ENCODE measurements around the gene EXOC5.

EXOC5 gene, protein sequence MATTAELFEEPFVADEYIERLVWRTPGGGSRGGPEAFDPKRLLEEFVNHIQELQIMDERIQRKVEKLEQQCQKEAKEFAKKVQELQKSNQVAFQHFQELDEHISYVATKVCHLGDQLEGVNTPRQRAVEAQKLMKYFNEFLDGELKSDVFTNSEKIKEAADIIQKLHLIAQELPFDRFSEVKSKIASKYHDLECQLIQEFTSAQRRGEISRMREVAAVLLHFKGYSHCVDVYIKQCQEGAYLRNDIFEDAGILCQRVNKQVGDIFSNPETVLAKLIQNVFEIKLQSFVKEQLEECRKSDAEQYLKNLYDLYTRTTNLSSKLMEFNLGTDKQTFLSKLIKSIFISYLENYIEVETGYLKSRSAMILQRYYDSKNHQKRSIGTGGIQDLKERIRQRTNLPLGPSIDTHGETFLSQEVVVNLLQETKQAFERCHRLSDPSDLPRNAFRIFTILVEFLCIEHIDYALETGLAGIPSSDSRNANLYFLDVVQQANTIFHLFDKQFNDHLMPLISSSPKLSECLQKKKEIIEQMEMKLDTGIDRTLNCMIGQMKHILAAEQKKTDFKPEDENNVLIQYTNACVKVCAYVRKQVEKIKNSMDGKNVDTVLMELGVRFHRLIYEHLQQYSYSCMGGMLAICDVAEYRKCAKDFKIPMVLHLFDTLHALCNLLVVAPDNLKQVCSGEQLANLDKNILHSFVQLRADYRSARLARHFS

DNA sequence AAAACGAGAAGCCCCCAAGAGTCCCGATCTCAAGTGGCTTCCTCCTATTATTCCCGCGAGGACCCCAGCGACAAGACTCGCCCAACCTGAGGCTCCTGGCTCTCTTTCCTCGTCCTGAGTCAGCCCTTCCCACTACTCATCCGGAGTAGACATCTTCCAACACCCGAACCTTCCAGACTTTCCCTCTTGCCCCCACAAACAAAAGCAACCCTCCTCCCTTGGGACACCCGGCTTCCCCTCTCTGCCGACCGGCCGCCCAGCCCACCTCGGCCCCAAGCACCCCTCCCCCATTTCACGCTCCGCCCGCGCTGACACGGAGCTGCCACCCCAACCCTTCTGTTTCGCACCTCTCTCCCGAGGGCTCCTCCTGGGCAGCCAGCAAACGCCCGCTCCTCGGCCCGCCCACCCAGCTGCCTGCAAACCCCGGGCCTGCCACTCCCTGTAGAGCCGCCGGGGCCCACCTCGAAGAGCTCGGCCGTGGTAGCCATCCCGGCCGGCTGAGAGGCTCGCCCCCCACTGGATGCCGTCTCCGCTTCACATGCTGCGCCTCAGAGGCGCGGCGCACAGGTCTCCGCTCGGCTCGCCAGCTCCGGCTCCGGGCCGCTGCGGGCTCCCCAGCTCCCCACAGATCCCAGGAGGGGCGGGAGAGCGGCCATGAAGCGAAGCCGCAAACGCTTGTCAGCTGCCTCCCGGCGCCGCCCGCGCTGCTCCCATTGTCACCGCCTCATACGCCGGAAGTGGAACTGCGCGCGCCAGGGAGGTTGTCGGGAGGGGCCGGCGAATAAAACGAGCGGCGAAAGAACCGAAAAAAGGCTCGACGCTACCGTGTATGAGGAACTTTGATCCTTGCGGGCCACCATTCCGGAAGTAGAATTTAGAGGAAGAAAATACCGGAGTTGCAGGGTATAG is at the start of gene EXOC5, which contains the start of gene AP5M1:
Gene EXOC5 (minus strand): TSS at position 745 of the 909 bp plus-strand sequence. CDS start 257 bp downstream, at position 488.
Gene AP5M1 (plus strand): TSS at position 811 of the 909 bp plus-strand sequence. CDS start 344 bp downstream, outside the sequence.
- in situ Hi-C loops (cut with MboI; ENCODE audit: low sequenced_read_pairs): no loop called here

DNA sequence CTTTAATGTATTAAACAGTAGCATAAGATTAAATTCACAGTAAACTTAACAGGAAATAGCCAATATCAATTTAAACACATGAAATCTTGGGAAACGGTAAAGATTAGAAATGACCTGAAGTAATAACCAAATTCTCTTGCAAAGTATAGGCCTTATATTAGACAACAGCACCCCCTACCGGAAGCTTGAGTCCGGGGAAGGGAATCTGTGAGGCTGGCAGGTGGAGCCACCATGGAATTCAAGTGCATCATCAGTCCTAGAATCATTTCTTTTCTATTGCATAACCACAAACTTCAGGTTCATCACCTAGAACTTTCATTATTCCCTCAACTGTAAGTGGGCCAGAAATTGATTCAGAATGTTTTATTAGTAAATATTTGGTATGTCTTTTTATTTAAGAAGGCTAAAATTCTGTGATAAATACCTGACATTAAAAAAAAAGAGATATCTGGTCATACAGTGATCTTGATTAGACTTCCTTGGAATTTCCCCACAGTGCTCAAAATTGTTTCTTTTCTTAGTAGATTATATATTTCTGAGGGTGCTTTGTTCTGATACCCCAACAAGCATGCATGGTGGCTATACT is 48.6 kb upstream of the EXOC5 start:
- in situ Hi-C loops (cut with MboI; ENCODE audit: low sequenced_read_pairs): loop anchor here (25.0 kb wide), 1 partner anchor 830 kb away; no protein-coding TSS in a partner anchor

DNA sequence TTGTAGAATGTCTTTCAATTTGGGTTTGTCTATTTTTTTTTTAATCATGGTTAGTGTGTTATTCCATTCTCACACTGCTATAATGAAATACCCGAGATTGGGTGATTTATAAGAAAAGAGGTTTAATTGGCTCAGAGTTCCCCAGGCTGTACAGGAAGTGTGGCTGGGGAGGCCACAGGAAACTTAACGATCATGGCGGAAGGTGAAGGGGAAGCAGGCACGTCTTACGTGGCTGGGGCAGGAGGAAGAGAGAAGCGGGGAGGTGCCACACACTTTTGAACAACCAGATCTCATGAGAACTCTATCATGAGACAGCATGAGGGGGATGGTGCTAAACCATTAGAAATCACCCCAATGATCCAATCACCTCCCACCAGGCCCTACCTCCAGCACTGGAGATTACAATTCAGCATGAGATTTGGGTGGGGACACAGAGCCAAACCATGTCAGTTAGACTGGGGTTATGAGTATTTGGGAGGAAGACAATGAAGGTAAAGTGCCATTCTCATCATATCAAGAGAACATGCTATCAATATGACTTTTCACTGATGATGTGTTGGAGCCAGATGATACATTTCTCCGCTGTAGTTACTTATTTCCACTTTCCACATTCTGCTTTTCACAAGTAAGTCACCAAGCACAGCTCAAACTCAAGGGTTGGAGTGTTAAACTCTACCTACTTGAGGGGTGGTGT is 45.8 kb upstream of the EXOC5 start:
- in situ Hi-C loops (cut with MboI; ENCODE audit: low sequenced_read_pairs): loop anchor here (25.0 kb wide), 1 partner anchor 827 kb away; no protein-coding TSS in a partner anchor

DNA sequence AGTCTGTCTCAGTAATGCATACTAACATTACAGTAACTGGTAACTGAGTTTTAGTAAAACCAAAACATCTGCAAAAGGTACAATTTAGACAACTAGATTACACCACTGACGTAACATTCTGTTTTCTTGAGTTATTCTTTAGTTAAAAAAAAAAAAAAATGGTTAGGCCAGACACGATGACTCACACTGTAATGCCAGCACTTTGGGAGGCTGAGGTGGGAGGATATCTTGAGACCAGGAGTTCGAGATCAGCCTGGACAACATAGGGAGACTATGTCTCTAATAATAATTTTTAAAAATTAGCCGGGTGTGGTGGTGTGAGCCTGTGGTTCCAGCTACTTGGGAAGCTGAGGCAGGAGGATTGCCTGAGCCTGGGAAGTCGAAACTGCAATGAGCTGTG is 34.2 kb upstream of the EXOC5 start:
- in situ Hi-C loops (cut with MboI; ENCODE audit: low sequenced_read_pairs): loop anchor here (25.0 kb wide), 1 partner anchor 816 kb away; no protein-coding TSS in a partner anchor

DNA sequence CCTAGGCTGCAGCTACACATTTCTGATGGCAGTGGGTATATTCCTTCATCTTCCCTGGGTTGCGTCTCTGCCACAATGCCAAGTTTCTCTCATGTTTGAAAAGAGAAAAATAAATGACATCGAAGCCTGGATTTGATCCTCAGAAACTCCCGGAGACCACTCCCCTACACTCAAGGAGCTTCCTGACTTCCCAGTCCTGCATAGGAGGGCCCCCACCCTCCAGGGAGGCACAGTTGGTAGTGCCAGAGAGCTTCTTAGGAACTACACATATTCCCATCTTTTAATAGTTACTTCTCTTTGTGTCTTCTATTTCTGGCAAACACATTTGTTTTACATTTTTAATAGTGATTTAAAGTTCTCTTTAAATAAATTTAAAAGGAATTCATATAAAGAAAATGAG is 30.8 kb upstream of the EXOC5 start:
- in situ Hi-C loops (cut with MboI; ENCODE audit: low sequenced_read_pairs): no loop called here

DNA sequence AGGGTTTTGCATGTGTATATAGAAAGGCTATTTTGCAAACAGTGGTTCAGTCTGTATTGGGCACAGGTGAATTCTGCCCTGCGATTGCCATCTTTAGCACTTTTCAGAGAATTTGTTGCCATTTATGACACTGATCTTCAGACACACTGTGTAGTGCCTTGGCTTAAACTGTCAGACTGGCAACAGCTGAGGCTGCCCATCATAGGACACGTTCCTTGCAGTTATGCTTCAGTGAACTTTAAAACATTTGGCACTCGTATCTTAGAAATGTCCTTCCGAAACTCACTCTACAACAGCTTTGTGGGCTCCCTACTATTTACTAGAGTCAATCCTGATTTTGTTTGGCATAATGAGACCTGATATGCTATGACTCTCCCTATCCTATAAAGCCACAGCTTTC is 29.1 kb upstream of the EXOC5 start:
- in situ Hi-C loops (cut with MboI; ENCODE audit: low sequenced_read_pairs): no loop called here

DNA sequence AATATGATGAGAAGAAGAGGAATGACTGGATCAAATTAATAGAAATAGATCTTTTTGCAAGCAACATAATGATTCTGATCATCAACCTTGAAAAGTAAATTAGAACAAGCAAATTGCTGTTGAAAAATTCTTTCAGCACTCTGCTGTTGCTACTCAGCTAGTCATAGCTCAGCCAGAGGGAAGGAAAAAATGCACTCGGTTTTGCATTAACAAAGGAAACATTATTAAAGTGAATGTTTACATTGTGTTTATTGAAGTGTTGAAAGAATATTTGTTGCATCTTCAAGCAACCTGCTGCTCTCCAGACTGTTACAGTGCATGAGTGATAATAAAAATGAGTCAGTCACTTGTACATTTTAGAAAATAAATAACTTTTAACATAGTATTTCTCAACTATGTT is 26.5 kb upstream of the EXOC5 start:
- in situ Hi-C loops (cut with MboI; ENCODE audit: low sequenced_read_pairs): no loop called here

DNA sequence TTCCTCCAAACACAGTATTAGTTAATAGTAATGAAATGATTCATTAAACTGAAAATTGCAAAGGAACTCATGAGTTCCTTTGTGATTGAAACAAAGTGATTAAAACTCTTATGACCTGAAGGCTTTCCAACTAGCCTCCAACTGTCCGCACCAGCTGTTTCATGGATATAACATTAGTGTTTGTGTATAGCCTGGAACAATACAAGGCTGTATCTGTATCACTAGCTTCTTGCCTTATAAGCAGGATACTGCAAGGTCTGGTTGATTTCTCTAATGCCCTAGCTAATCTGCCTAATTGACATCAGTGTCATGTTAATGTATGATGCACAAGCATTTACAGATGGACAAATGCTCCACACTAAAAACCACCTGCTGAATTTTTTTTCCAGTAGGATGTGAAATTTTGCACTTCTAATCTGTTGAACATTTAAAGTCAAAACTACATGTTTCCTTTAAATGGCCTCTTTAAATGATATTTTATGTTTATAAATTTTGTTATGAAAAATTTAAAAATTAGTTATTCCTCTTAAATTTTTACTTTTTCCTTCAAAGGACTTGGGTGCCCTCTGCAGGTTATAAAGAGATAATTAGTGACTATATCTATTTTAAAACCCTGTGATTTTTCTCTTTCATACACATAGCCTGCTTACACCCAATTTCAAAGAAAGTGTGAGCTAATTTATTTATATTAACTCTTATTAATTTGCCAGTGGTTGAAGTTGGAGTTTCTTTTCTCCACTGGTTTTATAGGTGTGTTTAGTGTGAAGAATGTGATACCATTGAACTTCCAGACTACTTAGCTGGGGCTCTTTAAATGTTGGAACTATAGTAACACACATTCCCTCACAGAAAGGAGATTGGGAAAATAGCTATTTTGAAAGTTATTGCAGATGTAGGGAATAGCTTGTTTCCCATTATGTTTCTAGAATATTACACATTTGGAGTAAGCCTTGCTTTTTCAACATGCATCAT is 25.4 kb upstream of the EXOC5 start:
- in situ Hi-C loops (cut with MboI; ENCODE audit: low sequenced_read_pairs): no loop called here

DNA sequence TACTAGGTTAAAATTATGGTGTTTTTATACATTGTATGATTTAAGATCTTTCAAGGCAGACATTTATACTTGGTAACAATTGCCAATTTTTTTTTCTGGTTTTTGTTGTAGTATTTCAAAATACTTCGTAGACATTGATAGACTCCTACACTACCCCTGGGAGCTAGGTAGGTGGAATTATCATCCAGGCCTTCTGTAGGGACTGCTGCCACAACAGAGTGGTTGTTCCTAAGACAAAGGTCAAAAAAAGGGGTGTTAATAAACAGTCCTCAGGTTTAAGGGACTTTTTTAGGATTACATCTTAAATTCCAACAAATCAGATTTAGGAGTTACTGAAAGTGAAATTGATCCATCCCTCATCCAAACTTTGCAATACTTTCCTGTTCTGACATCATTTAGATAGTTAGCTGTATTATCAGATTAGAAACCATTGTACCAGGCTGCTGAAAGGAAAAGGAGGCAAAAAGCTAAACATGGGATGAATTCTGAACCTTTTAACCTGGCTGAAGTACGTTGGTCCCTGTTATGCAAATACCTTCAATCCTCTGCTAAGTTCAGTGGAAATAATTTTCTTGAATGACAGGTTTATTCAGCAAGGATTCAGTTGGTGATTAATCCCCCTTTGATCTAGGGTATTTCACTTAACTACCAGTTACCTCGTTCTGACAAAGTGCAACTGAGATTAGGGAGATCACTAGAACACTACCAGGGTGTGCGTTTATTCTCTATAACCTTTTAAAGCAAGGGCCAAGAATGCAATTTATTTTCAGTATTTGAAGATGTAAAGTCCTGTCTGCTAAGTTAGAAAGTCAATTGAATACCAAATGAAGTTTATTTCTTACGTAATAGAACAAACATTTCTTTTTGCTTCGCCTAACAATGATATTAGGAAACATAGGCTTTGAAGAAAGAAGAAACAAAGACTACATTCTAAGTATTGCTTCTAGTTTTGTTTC is 23.3 kb upstream of the EXOC5 start:
- in situ Hi-C loops (cut with MboI; ENCODE audit: low sequenced_read_pairs): no loop called here

DNA sequence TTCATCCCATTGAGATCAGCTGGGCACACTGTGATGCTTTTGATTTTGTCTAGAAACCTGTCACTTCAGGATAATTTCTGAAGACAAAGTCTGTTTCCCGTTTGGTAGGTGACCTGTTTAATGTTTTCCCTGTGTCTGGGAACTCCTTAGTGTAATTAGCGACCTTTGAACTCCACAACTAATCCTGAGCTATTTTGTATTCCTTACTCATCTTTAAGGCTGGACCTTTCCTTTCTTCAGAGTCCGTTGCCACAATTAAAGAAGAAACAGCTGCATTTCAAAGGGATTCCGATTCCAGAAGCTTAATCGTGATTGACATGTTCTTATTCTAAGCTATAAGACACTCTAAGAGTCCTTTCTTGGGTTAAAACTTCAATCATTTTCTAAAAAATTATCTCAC is 22.0 kb upstream of the EXOC5 start:
- in situ Hi-C loops (cut with MboI; ENCODE audit: low sequenced_read_pairs): no loop called here

DNA sequence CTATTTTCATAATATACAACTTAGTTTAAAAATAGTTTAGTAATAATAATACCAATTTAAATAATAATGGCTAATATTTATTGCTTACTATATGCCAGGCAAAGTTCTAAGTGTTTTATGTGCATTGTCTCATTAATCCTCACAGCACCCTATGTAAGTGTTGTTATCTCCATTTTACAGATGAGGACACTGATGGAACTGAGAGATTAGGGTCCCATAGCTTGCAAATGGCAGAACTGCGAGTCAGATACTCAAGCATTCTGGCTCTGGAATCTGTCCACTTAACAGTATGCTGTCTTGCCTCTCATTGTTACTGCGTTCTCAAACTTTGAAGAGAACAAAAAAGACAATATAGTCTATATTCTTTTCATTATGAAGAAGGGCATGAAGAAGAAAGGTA is 19.0 kb upstream of the EXOC5 start:
- in situ Hi-C loops (cut with MboI; ENCODE audit: low sequenced_read_pairs): no loop called here

DNA sequence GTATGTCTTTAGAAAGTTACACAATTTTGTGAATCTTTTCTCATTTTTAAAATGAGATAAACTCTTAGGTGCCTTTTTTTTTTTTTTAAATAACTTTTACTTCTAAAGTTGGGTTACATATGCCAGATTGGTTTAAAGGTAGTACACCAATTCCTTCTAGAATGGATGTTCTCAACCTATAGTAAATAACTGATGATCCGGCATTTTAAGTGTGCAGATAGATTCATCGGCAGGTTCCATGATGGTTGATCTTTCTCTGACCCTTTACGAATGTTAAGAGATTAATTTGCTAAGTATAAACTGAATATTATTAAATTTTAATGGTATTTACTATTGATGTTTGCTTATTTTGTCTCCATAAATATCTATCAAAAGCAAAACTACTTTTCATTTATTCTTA is 8.4 kb upstream of the EXOC5 start:
- in situ Hi-C loops (cut with MboI; ENCODE audit: low sequenced_read_pairs): no loop called here

DNA sequence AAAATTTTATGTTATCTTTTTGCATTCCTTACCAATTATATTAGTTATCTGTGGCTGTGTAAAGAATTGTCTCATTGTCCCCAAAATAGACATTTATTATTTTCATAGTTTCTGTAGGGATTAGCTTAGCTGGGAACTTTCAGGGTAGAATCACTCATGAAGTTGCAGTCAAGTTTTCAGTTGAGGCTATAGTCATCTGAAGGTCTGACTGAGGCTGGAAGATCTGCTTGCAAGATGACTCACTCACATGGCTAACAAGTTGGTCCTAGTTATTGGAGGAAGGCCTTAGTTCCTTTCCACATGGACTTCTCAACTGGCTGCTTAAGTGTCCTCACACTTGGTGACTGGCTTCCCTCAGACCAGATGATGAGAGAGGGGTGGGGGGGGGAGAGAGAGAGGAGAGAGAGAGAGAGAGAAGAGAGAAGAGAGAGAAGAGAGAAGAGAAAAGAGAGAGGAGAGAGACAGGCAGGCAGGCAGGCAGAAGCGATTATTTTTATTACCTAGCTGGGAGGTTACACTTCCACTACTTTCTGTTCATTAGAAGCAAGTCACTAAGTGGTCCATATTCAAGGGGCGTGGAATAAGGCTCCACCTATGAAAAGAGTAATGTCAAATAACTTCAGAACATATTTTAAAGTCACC is 6.4 kb upstream of the EXOC5 start:
- in situ Hi-C loops (cut with MboI; ENCODE audit: low sequenced_read_pairs): no loop called here

DNA sequence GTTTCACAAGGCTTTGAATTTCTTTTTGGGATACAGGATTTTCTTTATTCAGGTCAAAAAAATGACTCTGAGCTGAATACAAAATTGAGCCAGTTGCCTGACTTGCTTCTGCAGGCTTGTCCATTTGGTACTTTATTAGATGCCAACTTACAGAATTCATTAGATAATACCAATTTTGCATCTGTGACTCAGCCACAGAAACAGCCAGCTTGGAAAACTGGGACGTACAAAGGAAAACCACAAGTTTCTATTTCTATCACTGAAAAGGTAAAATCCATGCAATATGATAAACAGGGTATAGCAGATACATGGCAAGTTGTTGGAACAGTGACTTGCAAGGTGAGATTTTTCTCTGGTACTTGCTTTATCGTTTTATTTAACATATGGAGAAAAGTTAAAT is 5.8 kb upstream of the EXOC5 start:
- in situ Hi-C loops (cut with MboI; ENCODE audit: low sequenced_read_pairs): no loop called here

DNA sequence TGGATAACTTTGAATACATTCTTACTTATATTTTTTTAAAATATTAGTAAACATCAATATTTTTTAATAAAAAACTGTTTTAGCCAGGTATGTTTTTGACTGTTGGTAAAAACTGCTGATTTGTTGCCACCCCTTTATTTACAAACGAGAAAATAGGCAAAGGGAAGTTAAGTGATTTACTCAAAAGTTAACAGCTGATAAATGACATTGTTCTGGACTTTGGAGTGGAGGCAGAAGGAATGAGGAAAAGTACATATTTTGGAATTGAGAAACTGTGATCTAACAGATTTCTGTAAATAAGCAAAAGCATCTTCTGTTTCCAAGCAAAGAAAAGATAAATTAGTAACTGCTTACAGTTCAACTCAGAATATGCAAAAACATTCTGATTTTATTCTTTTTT is 4.5 kb upstream of the EXOC5 start:
- in situ Hi-C loops (cut with MboI; ENCODE audit: low sequenced_read_pairs): no loop called here

DNA sequence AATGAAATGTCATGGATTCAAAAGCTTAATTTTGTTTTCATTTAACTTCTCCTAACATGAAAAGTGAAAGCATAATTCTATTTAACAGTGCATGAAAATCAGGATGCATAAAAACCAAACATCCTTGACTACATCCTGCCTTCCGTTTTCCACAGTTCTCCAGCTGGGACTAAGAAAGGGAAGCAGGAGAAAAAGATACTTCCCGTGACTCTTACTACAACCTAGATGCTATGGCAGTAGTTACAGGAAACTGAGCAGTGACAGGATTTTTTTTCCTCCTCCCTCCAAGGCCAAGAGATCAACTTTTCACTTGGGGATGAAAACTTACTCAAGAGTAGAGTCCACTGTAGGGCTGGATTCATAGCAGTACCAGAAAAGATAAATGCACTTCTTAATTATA is 2.6 kb downstream of the EXOC5 start:
- in situ Hi-C loops (cut with MboI; ENCODE audit: low sequenced_read_pairs): no loop called here

DNA sequence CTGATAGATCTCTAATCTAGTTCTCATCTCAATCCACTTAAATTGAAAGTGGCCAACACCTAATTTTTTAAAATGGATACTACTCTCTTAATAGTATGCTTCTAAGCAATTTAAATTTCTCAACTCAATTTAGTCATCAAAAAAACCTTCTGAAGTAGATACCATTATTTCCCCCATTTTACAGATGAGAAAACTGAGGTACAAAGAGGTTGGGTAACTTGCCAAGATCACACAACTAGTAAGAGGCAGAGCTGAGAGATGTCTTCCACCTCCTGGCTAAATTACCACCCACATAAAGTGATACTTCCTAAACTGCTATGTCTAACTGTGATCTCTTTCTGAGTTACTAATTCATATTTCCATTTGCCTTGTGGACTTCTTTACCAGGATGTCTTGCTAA is 6.6 kb downstream of the EXOC5 start:
- in situ Hi-C loops (cut with MboI; ENCODE audit: low sequenced_read_pairs): no loop called here

Measured in HL-60/S4 (cell line).